Measurements from ENCODE around the gene RFWD3. TPM values are rescaled to one million over a fixed set of nuclear protein-coding genes. Genes with fewer than 3 reads are reported as not detected.

RFWD3 gene
- total and polyA plus RNA-seq, 2 donors (not counting 1 experiment from before 2014, with no cell fraction given) = 12.9 to 15.2 TPM

DNA sequence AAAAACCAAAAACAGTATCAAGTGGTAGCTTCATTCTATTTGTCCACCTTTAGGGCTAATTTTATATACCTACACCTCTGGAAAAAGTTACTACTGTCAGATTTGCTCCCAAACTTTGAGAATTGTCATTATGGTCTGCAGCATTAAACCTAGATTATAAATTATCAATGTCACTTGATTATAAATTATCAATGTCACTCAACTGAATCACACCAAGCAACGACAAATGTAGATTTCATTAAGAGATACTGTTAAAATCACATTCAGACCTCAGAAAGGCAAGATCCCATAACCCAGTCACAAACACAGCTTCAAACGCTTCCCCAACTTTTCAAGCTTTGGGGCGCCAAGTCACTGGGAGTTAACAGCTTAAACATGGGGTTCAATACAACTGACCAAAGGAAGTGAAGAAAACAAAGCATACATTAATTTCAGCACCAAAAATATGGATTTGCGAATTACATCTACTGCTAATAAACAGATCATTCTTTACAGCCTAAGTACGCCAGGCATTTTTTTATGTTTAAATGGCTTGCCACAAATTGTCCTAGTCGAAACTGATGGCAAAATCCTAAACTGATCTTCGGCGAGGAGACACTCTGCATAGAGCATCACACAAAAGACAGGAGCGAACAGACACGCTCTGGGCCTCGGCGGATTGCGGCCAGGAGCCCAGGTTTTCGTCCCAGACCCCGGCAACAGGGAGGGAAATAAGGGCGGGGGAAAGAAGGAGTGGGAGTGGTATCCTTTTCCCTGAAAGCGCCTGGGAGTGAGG is 60.7 kb downstream of the RFWD3 start:
- no peaks in the 10 kb centered on the region for H3K27me3 ChIP-seq (ENCODE audit: control insufficient read depth, insufficient read depth, low read length)
- H3K4me3 ChIP-seq (replicated peaks in 1 of 4; ENCODE audit: control extremely low read depth in 1 of 4, insufficient read depth in 1 of 4, low read depth in 3 of 4, low read length in 4 of 4) = peak overlapping the region; percentile 91 to 98 (median 96)
- no peaks in the 10 kb centered on the region for H4K20me1 ChIP-seq (ENCODE audit: control insufficient read depth, extremely low read depth, insufficient read depth, low read length)
- DNase-seq (ENCODE audit: low read depth in 2 of 2) = peak in 1 of 2 donors; percentile 12
- H3K4me2 ChIP-seq (ENCODE audit: extremely low read depth, insufficient read depth, low read length) = peak overlapping the region; percentile 92
- peaks cover 53% of the 10 kb centered on the region for H3K79me2 ChIP-seq (ENCODE audit: control insufficient read depth, insufficient read depth, low read length)
- TF ChIP-seq, protein P1, sequence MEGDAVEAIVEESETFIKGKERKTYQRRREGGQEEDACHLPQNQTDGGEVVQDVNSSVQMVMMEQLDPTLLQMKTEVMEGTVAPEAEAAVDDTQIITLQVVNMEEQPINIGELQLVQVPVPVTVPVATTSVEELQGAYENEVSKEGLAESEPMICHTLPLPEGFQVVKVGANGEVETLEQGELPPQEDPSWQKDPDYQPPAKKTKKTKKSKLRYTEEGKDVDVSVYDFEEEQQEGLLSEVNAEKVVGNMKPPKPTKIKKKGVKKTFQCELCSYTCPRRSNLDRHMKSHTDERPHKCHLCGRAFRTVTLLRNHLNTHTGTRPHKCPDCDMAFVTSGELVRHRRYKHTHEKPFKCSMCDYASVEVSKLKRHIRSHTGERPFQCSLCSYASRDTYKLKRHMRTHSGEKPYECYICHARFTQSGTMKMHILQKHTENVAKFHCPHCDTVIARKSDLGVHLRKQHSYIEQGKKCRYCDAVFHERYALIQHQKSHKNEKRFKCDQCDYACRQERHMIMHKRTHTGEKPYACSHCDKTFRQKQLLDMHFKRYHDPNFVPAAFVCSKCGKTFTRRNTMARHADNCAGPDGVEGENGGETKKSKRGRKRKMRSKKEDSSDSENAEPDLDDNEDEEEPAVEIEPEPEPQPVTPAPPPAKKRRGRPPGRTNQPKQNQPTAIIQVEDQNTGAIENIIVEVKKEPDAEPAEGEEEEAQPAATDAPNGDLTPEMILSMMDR (conservative IDR thresholded peaks at IDR 0.05 in 1 of 2, IDR thresholded peaks at IDR 0.05 in 1 of 2; ENCODE audit: low read depth in 1 of 2, low read length in 2 of 2) = no peak
- no peak for TF ChIP-seq EZH2 (IDR thresholded peaks at IDR 0.05; ENCODE audit: low read length, missing control alignments)
- H3K4me1 ChIP-seq (ENCODE audit: control insufficient read depth, extremely low read depth, insufficient read depth, low read length) = peaks cover 6% of the 10 kb centered on the region
- peak overlapping the region; percentile 99 for H3K9ac ChIP-seq (ENCODE audit: insufficient read depth, low read length)
- H3K27ac ChIP-seq (ENCODE audit: insufficient read depth, low read length) = peak overlapping the region; percentile 92
- H3K9me3 ChIP-seq (ENCODE audit: control insufficient read depth, insufficient read depth, low read depth, low read length) = no peaks in the 10 kb centered on the region
- H2AFZ ChIP-seq (ENCODE audit: low read length) = peak overlapping the region; percentile 94
- H3K36me3 ChIP-seq (ENCODE audit: control insufficient read depth, insufficient read depth, low read length) = no peaks in the 10 kb centered on the region

GRCh38 chr16:74605332-74605731 is 61.3 kb downstream of the RFWD3 start:
- no peaks in the 10 kb centered on the region for H3K27me3 ChIP-seq (ENCODE audit: control insufficient read depth, insufficient read depth, low read length)
- H3K79me2 ChIP-seq (ENCODE audit: control insufficient read depth, insufficient read depth, low read length) = peaks cover 59% of the 10 kb centered on the region
- no peak overlapping the region for H3K9ac ChIP-seq (ENCODE audit: insufficient read depth, low read length)
- no peak overlapping the region for H3K27ac ChIP-seq (ENCODE audit: insufficient read depth, low read length)
- H2AFZ ChIP-seq (ENCODE audit: low read length) = no peak overlapping the region
- no peaks in the 10 kb centered on the region for H4K20me1 ChIP-seq (ENCODE audit: control insufficient read depth, extremely low read depth, insufficient read depth, low read length)
- no peaks in the 10 kb centered on the region for H3K9me3 ChIP-seq (ENCODE audit: control insufficient read depth, insufficient read depth, low read depth, low read length)
- peaks cover 6% of the 10 kb centered on the region for H3K4me1 ChIP-seq (ENCODE audit: control insufficient read depth, extremely low read depth, insufficient read depth, low read length)
- TF ChIP-seq, protein P1 (conservative IDR thresholded peaks at IDR 0.05 in 1 of 2, IDR thresholded peaks at IDR 0.05 in 1 of 2; ENCODE audit: low read depth in 1 of 2, low read length in 2 of 2) = no peak
- TF ChIP-seq EZH2 (IDR thresholded peaks at IDR 0.05; ENCODE audit: low read length, missing control alignments) = no peak
- peak overlapping the region; percentile 51 to 98 (median 96) for H3K4me3 ChIP-seq (replicated peaks in 1 of 4; ENCODE audit: control extremely low read depth in 1 of 4, insufficient read depth in 1 of 4, low read depth in 3 of 4, low read length in 4 of 4)
- no peak for DNase-seq (ENCODE audit: low read depth in 2 of 2)
- no peaks in the 10 kb centered on the region for H3K36me3 ChIP-seq (ENCODE audit: control insufficient read depth, insufficient read depth, low read length)
- peak overlapping the region; percentile 92 for H3K4me2 ChIP-seq (ENCODE audit: extremely low read depth, insufficient read depth, low read length)

DNA sequence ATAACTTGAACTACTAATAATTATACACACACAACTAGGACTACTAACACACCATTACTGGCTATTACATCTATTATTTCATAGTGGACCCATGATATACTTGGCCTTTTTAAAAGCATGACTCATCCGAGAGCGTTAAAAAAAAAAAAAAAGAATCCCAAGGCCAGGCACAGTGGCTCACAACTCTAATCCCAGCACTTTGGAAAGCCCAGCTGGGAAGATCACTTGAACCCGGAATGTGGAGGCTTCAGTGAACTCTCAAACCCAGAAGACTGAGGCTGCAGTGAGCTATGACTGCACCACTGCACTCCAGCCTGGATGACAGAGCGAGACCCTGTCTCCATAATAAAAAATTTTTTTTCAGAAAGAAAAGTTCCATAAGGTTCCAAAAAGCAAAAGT is 62.8 kb downstream of the RFWD3 start:
- peak; percentile 40 to 56 for DNase-seq (ENCODE audit: low read depth in 2 of 2)
- Histone ChIP-seq H3K9ac (ENCODE audit: insufficient read depth, low read length) (no peak overlapping the region), H2AFZ (ENCODE audit: low read length) (no peak overlapping the region), H3K4me3 (replicated peaks in 1 of 4; ENCODE audit: control extremely low read depth in 1 of 4, insufficient read depth in 1 of 4, low read depth in 3 of 4, low read length in 4 of 4) (peak overlapping the region in 2 of 4 experiments; percentile 23 to 96), H3K27ac (ENCODE audit: insufficient read depth, low read length) (no peak overlapping the region), H3K9me3 (ENCODE audit: control insufficient read depth, insufficient read depth, low read depth, low read length) (no peaks in the 10 kb centered on the region), H3K4me1 (ENCODE audit: control insufficient read depth, extremely low read depth, insufficient read depth, low read length) (peaks cover 6% of the 10 kb centered on the region), H3K36me3 (ENCODE audit: control insufficient read depth, insufficient read depth, low read length) (no peaks in the 10 kb centered on the region), H3K4me2 (ENCODE audit: extremely low read depth, insufficient read depth, low read length) (peak overlapping the region; percentile 92), H3K79me2 (ENCODE audit: control insufficient read depth, insufficient read depth, low read length) (peaks cover 67% of the 10 kb centered on the region), H3K27me3 (ENCODE audit: control insufficient read depth, insufficient read depth, low read length) (no peaks in the 10 kb centered on the region), H4K20me1 (ENCODE audit: control insufficient read depth, extremely low read depth, insufficient read depth, low read length) (no peaks in the 10 kb centered on the region)
- TF ChIP-seq, protein P1 (conservative IDR thresholded peaks at IDR 0.05 in 1 of 2, IDR thresholded peaks at IDR 0.05 in 1 of 2; ENCODE audit: low read depth in 1 of 2, low read length in 2 of 2) = no peak
- TF ChIP-seq EZH2 (IDR thresholded peaks at IDR 0.05; ENCODE audit: low read length, missing control alignments) = no peak
